GM19467 (cell line): ENCODE results near the gene FAM120B.

ENCODE experiments used
- ATAC-seq: cut with Tn5 transposase; IDR thresholded peaks from one replicate; pipeline ENCODE4 v1.9.1; 2021; ENCODE audit warnings: mild to moderate bottlenecking, moderate library complexity; ENCODE audit not compliant: unreplicated experiment

The FAM120B gene

DNA sequence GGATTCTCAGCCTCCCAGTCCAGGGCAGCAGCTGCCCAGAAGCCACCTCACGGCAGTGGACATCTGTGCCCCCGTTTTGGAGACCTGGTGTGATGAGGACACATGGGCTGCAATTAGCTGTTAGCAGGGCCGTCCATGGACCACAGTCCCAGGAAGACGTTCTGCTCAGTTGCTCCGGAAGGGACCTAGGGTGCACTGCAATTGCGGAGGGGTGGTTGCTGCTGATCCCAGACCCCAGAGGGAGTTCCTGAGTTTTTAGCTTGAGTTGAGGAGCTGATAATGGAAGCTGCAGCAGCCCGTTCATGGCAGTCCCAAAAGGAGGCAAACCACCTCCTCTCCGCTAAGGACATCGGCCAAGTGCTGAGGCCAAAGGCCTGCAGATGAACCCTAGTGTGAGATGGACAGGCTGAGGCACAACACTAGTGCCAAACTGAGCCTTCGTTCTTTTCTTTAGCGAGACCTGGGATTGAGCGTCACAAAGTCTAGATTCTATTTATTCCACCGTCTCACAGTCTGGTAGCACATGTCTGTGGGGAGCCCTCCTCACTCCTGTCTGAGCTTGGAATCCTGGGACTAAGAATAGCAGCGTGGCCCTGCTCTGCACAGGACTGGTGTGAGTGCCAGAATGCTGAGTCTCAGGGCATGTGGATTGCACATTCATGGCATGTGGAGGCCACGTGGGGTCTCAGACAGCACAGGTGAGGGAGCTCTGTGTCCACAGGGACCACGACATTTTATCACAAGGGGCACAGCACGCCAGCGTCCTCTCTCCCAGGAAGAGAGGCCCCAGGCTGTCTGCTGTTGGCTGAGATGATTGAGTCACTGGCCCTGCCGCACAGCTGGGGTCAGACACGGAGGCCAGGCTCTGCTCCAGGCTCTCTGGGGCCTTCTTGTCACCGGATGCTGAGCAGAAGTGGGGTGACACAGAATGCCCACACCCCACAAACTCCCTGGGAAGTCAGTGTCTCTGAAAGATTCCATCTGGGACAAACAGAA is 133.1 kb downstream of the FAM120B start:
- ATAC-seq, result no peak

DNA sequence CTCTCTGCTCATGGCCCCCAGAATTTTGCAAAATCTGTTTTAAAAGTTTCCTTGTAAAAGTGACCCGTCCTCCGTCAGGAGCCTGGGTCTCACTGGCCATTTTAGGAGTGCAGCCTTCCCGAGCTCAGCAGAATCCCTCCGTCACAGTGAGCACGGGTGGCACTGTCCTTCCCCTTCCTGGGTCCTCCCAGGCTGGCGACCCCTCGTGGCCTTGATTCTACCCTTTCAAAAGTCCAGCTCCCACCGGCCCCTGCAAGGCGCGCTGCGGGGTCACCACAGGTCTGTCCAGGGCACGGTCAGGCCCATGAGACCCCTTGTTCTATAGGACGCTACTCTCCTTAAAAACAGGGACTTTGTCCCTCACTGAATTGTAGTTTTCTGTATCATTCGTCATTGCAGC is 133.9 kb downstream of the FAM120B start:
- ATAC-seq, result no peak

DNA sequence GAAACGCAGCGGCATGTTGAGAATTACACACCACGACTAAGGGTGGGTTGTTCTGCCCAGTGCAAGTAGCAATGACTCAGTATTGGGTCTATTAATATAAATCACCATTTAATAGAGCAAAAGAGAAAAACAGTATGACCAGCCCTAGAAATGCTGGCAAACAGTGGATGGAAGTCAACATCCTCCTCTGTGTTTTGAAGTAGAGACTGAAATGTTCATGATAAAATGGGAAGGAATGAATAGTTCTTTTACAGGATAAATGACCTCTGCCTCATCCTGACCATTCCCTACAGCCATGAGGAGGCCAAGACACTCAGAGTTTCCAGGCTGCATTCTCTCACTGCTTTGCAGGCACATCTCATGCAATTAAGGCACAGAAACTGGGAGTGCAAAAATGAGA is 134.8 kb downstream of the FAM120B start:
- no peak for ATAC-seq

DNA sequence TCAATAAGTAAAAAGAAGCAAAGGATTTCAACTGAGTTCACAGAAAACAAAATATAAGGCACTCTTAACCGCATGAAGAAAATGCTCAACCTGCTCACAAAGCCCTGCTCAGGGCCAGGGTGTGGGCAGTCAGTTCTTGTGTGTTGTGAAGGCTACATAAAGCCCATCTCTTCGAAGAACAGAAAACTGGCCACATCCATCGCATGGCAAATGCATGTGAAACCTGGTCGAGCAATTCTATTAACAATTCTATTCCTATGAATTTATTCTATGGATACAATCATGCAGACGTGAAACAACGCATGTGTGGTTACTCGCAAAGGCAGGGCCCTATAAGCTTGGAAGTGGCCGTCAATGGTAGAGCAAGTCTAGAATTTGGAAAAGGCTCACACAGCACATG is 136.0 kb downstream of the FAM120B start:
- ATAC-seq, result no peak

DNA sequence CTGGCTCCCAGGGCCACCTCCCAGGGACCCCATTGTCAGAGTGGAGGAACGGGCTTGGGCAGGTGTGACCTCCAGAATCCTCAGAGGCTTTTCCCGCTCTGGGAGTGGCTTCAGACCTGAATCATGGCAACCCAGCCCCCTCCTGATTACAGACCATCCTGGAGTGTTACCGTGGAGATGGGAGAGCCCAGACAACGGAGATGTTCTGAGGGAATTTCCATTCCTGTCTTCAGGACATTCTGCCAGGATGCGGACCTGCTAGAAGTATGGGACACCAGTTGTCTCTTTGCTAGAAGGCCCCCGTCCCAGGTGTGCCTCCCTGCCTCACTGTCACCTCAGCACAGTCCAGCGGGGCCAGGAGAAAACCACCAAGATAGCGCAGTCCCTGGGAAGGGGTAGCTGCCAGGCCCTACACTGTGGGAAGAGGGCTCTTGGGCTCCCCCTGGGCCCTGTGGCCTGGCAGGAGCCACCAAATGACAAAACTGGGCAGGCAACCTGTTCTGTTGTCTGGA is 136.6 kb downstream of the FAM120B start:
- ATAC-seq, result no peak

DNA sequence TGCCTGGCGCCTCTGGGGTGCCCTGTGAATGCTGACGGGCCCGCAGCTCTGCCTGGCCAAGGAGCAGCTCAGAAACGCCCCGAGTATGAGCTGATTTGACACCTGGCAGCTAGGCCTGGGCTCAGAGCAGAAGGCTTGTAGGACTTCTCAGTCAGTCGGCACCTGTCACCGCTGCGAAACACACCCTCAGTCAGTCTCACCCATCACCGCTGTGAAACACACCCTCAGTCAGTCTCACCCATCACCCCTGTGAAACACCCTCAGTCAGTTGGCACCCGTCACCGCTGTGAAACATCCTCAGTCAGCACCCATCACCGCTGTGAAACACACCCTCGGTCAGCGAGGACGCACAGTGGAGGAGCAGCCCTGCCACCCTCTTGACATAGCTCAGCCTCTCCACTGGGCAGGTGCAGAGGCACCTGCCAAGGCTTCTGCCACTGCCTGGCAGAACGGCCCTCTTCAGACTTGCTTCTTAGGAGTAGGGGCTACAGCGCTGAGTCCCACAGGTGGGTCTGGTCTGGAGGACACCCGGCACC is 137.6 kb downstream of the FAM120B start:
- ATAC-seq, result no peak

DNA sequence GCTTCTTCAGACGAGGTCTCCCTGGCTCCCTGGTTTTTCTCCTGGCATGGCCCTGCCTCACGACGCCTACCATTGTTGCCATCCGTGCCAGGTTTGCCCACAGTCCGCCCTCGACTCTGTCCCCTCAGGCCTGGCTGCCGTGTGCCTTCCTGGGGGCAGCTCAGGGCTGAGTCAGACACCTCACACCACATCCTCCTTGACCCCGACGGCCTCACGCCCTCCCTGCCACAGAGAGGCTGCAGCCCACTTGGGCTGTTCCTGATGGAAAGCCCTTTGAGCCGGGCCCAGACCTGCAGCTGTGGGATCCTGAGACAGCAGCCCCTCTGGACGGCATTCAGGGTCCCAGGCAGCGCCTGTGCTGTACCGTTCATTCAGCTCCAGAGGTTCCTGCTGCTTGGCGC is 138.3 kb downstream of the FAM120B start:
- ATAC-seq, result no peak

DNA sequence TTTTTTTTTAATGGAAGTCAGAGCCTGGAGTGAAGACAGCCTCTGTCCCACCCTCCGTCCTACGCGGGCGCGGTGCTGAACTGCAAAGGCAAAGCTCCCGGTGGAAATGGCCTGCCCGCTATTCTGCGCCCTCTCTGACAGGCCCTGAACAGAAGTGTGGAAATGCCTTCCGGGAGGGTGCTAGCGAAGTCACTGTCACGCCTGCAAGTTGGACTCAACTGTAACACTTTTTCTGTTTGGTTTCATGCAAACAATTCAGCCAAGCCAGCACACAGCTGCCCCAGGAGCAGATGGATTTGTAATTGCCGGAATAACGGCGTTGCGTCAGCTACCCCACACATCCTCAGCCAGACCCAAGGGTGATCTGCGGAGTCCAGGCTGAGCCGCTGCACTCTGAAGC is 138.9 kb downstream of the FAM120B start:
- no peak for ATAC-seq

DNA sequence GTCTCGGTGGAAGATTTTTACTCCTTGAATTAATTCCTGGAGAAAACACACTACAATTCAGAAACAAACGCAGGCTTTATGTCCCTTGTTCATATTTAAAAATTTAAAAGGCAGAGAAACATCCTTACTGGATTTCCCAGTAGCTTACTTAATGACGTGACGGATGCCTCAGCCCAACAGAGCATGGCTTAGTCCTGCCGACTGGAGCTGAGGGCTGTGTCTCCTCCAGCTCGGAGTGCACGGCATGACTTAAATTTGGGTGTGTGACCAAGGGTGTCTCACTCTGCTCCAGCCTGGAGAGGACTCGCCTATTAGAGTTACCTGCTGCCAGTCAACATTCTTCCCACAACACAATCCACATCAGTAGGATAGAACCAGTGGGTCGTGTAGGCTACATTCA is 139.4 kb downstream of the FAM120B start:
- ATAC-seq, result no peak

DNA sequence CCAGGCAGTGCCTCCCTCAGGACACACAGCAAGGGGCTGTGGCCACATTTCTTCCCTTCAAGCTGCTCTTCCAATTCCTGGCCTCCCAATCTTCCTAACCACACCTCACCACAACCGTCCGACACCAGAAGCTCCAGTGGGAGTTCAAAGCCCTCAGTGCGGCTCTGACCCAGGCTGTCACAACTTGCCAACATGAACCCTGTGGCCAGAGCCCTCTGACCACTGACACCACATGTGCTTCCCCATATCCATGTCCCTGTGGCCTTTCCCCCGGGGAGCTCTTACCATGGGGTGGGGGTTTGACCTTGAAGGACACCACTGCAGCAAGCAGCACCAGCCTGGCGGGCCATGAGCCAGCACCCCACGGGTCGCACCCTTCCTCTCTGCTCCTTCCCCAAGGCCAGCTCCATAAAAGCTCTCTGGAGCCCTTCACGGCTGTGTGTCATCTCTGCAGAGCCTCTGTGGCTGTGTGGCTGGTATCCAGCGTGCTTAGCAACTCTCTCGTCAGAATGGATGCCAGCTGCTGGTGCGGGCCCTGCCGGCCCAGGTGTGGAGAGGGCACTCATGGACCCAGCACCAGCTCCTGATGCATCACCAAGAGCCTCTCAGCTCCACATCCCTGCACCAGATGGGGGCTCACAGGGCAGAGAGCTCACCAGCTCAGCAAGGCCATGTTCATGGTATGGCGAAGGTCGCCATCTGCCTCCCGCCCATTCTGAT is 140.4 kb downstream of the FAM120B start:
- no peak for ATAC-seq

DNA sequence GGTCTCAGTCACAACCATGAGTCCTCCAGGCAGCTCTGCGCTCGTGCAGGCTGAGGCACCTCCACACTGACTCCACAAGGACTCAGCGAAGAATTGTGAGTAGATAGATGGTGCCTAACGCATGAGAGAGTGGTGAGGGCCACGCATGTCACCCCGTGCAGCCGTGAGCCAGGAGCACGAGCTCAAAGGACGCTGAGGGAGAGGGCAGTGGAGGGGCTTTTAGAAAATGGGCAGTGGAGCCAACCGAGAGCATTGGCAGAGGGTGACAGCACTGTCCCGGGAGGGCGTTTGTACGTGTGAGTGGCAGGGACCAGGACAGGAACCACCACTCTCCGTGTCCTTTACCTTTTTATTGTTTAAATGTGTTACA is 141.0 kb downstream of the FAM120B start:
- ATAC-seq, result no peak

DNA sequence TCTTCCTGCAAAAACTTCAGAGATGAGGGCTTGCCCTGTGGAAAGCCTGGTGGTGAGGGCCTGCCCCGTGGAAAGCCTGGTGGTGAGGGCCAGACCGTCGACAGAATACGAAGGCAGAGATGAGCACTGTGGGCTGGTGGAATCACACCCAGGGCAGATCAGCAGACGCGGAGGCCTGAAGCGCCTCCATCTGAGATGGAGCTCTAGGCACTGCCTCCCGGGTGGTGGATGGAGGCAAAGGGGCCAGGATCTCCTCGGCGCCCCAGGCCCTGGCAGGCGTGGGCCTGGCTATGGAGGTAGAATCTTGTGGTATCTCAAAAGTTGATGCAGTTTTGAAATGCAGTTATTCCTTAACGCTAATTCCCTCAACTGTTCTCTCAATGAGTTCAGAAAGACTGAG is 141.8 kb downstream of the FAM120B start:
- no peak for ATAC-seq

DNA sequence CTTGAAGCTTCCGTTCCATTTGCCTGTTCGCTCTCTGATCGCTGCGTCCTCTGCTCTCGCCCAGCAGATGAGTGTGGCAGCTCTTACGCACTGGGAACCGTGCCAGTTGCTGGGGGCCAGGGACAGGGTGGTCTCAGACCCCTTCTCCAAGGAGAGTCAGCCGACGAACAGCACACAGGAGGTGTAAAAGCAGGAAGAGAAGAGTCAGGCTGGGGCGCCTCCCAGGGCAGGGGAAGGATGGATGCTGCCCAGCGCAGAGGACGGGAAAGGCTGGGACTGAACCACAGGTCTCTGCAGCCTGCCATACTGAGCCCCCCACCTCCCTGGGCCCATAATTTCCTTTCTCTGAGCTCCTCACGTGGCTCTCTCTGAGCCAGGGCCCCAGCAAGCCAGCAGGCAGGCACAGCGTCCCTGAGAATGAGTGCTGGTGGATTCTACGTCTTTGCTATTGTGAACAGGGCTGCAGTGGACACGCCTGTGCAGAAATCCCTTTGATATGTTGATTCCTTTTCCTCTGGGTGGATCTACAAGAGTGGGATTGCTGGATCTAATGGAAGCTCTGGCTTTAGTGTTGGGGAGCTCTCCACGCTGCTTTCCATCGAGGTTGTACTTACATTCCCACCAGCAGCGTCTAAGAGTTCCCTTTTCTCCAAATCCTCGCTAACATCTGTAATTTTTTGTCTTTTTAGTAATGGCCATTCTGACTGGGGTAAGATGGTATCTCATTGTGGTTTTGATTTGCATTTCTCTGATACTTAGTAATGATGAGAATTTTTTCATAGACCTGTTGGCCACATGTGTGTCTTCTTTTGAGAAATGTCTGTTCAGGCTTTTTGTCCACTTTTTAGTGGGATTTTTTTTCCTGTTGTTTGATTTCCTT is 142.4 kb downstream of the FAM120B start:
- ATAC-seq, result no peak

DNA sequence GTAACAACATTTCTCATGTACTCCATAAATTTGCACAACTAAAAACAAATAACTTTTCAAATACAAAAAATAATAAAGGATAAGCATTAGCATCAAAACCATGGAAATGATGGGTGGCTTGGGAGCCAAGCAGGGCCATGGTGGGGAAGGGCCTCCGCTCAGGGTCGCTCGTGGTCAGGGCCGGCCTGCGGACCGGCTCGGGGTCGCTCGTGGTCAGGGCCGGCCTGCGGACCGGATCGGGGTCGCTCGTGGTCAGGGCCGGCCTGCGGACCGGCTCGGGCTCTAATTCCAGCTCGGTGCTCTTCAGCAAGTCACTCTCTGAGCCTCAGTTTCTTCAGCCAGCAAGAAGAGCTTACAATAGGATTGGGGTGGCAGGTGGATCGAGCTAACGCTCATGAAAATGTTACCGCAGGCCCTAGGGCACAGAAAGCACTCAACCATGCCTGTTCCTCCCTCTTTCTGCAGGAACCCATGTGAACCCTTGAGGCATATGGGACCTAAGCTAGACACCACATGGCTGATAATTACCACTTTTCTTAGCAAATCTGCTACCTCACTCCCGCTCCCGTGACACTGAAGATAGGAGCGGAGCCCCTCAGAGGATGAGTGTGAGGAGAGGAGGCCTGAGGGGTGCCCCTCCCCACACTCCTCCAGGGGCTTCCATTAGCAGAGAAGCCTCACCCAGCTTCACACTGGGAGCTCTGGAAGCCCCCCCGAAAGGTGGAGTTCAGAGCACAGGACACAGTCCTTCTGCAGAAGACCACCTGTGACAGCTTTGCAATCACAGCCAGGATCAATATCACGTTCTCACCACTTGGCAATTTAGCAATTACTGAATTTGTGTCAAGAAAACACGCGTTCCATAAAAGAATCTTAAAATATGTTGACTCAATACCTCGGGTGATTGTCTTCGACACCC is 143.5 kb downstream of the FAM120B start:
- ATAC-seq, result no peak

DNA sequence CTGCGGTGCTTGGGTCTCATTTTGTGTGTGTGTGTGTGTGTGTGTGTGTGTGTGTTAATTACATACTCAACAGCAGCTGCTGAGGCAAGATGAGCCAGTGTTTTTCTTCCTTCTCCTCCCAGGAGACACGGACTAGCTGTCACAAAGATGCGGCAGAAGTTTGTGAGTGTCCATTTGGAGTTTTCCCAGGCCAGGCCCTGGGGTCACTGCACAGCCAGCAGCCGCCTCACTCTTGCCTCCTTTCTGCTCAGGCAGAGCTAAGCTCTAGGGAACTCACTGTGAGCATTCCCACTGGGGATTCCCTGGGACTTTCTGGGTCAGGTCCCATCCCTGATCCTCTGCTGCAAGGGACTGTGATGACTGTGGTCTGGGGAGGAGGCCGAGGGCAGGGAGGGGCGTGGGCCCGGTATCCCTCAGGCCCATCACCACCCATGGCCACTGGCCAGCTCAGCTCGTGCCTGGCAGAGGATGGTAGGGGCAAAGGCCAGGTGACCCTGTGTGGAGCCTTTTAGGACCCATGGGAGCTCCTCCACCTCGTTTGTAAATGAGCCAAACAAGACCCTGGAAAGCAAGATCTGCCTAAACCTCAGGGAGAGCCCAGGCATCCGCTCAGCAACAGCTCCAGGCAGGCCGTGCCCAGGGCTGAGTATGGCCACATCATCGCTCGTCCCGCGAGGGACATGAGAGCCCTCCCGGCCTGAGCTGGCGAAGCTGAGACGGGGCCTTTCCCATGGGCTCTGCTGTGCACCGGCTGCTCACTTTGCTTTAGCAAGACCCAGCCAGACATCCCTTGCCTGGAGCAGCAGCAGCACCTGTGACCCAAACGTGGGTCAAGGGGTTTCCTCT is 144.6 kb downstream of the FAM120B start:
- no peak for ATAC-seq

DNA sequence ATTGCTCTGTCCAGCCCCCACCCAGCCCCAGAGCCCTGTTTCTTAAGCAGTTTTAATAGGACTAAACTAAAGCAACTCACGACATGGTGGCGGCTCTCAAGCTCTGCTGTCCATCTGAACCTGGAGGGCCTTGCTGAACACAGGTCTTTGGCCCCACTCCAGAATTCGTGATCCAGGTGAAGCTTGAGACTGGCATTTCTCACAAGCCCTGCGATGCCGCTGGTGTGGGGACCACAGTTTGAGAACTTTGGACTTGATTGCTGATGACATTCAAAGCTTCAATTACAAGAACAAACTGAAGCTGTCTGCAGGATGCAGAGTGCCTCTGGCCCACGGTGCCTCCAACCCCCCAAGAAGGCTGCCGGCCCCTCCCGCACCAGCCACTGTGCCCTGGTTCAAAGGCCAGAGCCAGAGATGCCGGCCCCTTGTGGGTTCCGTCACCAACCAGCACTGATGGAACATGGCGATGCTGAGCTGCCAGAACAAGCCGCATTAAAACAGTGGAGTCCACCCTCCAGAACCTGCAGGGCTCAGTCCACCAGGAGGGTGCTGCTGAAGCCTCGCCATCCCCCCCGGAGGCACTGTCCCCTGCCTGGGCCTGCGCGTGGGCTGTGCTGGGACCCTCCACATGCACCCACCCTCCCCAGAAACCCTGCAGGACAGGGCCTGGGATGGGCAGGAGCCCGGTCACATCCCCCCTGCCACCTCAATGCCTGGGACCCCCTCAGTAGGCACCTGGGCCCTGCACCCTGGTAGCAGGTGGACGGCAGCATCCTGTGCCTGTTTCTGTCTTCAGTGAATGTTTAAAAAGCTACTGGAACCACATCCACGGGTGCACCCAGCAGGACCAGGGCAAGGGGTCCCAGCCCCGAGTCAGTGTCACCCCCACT is 145.4 kb downstream of the FAM120B start:
- no peak for ATAC-seq

DNA sequence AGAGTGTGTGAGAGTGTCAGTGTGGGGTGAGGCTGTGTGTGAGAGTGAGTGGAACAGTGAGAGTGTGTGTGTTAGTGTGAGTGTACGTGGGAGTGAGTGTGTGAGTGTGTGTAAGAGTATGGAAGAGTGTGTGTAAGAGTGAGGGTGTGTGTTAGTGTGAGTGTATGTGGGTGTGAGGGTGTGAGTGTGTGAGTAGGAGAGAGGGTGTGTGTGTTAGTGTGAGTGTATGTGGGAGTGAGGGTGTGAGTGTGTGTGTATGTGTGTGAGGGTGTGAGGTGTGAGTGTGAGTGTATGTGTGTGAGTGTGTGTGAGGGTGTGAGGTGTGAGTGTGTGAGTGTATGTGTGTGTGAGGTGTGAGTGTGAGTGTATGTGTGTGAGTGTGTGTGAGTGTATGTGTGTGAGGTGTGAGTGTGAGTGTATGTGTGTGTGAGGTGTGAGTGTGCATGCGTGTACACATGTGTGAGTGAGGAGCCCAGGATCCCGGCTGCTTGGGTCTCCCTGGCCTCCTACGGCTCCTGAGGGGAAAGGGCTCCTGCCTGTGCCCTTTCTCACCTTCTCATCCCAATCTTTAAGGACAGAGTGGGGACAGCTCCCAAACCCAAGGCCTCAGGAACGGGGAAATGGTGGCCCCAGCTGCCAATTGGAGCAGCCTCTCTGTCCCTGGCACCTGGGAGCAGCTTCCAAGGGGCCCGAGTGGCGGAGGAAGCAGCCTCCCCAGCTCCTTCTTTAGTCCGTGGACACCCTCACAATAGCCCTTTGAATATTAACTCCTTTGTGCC is 146.4 kb downstream of the FAM120B start:
- no peak for ATAC-seq
